Dendritic cell treated with granulocyte-macrophage colony-stimulating factor and Interleukin-4, amounts not matched to agents 40 ng/mL and 50 ng/mL, for 4 days (primary cell): ENCODE measurements around the gene PRR7.

Source experiments
- H3K27ac Mint-ChIP-seq: one replicate; pipeline ENCODE4 v1.8.0; 2022; ENCODE audit warnings: mild to moderate bottlenecking, mixed read lengths
- H3K27me3 Mint-ChIP-seq: one replicate; pipeline ENCODE4 v1.8.0; 2022; ENCODE audit warnings: mild to moderate bottlenecking, mixed read lengths
- H3K36me3 Mint-ChIP-seq: one replicate; pipeline ENCODE4 v1.8.0; 2022; ENCODE audit warnings: low read depth, mixed read lengths
- H3K4me1 Mint-ChIP-seq: one replicate; pipeline ENCODE4 v1.8.0; 2022; ENCODE audit warnings: low read depth, mixed read lengths
- H3K4me3 Mint-ChIP-seq: one replicate; pipeline ENCODE4 v1.8.0; 2022; ENCODE audit warnings: mild to moderate bottlenecking, moderate library complexity, mixed read lengths
- H3K9me3 Mint-ChIP-seq: one replicate; pipeline ENCODE4 v1.8.0; 2022; ENCODE audit warnings: mixed read lengths
- intact Hi-C: fragments of 100-400 bp; cut with micrococcal nuclease; formaldehyde crosslinking; loops from one replicate; pipeline ENCODE4 v1.15.0; 2022

Gene PRR7

GRCh38 chr5:177456976-177457851 is 10.6 kb downstream of the PRR7 start:
- no peak overlapping the region for H3K4me3 Mint-ChIP-seq

GRCh38 chr5:177457852-177458681 is 11.5 kb downstream of the PRR7 start:
- intact Hi-C loops = loop anchor here (5.0 kb wide), 2 partner anchors 39 to 151 kb away; partner anchors contain the start of gene PDLIM7
- Mint-ChIP-seq H3K4me1 (peaks cover 41% of the 10 kb centered on the region), H3K9me3 (no peaks in the 10 kb centered on the region), H3K36me3 (no peaks in the 10 kb centered on the region), H3K4me3 (no peak overlapping the region), H3K27me3 (peaks cover 50% of the 10 kb centered on the region), H3K27ac (no peak overlapping the region)

More at GRCh38 chr5:177456976-177457851, 10.6 kb downstream of the PRR7 start:
- Mint-ChIP-seq H3K4me1 (peaks cover 34% of the 10 kb centered on the region), H3K27ac (no peak overlapping the region), H3K27me3 (peaks cover 53% of the 10 kb centered on the region), H3K9me3 (no peaks in the 10 kb centered on the region), H3K36me3 (no peaks in the 10 kb centered on the region)
- intact Hi-C loops = loop anchor here (5.0 kb wide), 2 partner anchors 40 to 150 kb away; partner anchors contain the start of gene PDLIM7

GRCh38 chr5:177458912-177459350 is 12.3 kb downstream of the PRR7 start:
- Mint-ChIP-seq H3K27me3 (peaks cover 44% of the 10 kb centered on the region), H3K4me3 (no peak overlapping the region), H3K36me3 (no peaks in the 10 kb centered on the region), H3K4me1 (peaks cover 38% of the 10 kb centered on the region), H3K9me3 (no peaks in the 10 kb centered on the region), H3K27ac (no peak overlapping the region)
- intact Hi-C loops = loop anchor here (5.0 kb wide), 2 partner anchors 38 to 152 kb away; partner anchors contain the start of gene PDLIM7

GRCh38 chr5:177459357-177459756 is 12.7 kb downstream of the PRR7 start:
- Mint-ChIP-seq H3K36me3 (no peaks in the 10 kb centered on the region), H3K9me3 (no peaks in the 10 kb centered on the region)

GRCh38 chr5:177459819-177460628 is 13.4 kb downstream of the PRR7 start:
- Mint-ChIP-seq H3K4me1 (peaks cover 33% of the 10 kb centered on the region), H3K9me3 (no peaks in the 10 kb centered on the region), H3K27me3 (peaks cover 39% of the 10 kb centered on the region), H3K4me3 (no peak overlapping the region), H3K27ac (no peak overlapping the region), H3K36me3 (no peaks in the 10 kb centered on the region)
- intact Hi-C loops = loop anchor here (5.0 kb wide), 2 partner anchors 37 to 153 kb away; partner anchors contain the start of gene PDLIM7

More at GRCh38 chr5:177459357-177459756, 12.7 kb downstream of the PRR7 start:
- no peak overlapping the region for H3K27ac Mint-ChIP-seq
- no peak overlapping the region for H3K4me3 Mint-ChIP-seq
- H3K4me1 Mint-ChIP-seq = peaks cover 33% of the 10 kb centered on the region
- peaks cover 41% of the 10 kb centered on the region for H3K27me3 Mint-ChIP-seq
- intact Hi-C loops = loop anchor here (5.0 kb wide), 2 partner anchors 38 to 152 kb away; partner anchors contain the start of gene PDLIM7

DNA sequence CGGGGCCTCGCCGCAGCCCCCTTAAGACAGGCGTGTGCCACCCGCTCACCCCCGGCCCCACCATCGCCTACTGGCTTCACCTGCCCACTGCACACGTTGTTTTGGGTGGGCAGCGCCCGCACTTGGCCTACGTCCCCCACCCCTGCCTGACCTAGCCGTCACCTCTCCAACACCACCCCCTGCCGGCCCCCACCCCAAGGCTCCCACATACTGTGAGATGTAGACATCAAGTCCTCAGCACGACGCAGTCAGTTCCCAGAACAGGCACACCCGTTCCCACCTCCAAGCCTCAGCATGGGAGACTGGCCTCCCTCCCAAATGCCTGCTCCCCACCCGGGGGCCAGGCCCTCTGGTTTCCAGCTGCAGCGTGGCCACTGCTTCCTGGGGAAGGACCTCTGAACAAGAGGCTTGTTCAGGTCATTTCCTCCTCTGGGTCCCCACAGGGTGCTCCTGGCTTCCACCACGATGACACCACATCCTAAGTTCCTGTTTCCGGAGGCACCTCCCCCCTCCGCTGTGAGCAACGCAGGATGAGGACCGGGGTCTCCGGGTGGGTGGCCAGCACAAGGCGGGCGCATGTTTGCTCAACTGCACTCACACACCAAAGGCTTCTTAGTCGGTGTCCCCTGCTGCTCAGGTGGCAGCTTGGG is 15.5 kb downstream of the PRR7 start:
- Mint-ChIP-seq H3K4me3 (peak overlapping the region; percentile 30), H3K27ac (peak overlapping the region; percentile 5), H3K36me3 (no peaks in the 10 kb centered on the region), H3K27me3 (peaks cover 48% of the 10 kb centered on the region), H3K9me3 (no peaks in the 10 kb centered on the region), H3K4me1 (peaks cover 23% of the 10 kb centered on the region)
- intact Hi-C loops = no loop called here

DNA sequence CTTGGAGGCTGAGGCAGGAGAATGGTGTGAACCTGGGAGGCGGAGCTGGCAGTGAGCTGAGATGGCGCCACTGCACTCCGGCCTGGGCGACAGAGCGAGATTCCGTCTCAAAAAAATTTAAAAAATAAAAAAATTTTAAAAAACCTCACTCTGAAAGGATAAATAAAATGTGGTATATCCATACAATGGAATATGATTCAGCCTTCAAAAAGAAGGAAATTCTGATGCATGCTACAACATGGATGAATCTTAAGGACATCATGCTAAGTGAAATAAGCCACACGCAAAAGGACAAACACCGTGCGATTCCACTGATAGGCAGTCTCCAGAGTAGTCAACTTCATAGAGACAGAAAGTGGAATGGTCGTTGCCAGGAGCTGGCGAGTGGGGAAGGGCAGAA is 18.4 kb downstream of the PRR7 start:
- Mint-ChIP-seq H3K27ac (no peak overlapping the region), H3K9me3 (no peaks in the 10 kb centered on the region), H3K4me1 (peaks cover 23% of the 10 kb centered on the region), H3K27me3 (peaks cover 63% of the 10 kb centered on the region), H3K4me3 (no peak overlapping the region), H3K36me3 (no peaks in the 10 kb centered on the region)
- intact Hi-C loops = no loop called here

GRCh38 chr5:177466861-177467260 is 20.2 kb downstream of the PRR7 start:
- H3K36me3 Mint-ChIP-seq = no peaks in the 10 kb centered on the region
- intact Hi-C loops = no loop called here

DNA sequence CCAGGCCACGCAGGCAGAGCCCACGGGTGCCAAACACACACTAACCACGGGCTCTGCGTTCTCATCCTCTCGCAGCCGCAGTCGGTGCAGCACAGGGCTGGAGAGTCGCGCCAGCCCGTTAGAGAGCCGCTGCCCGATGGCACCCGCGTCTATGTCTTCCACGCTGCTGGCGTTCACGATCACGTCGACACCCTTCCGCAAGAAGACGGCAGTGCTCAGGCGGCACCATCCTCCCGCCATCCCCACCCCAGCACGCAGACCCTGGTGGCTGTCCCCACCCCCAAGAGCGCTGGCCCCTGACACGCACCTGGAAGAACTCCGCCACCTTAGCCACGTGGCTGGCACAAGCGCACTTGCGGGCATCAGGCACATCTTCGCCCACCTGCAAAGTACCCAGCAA is 20.8 kb downstream of the PRR7 start:
- Mint-ChIP-seq H3K4me1 (peaks cover 25% of the 10 kb centered on the region), H3K27ac (no peak overlapping the region), H3K36me3 (no peaks in the 10 kb centered on the region), H3K27me3 (peaks cover 79% of the 10 kb centered on the region), H3K9me3 (no peaks in the 10 kb centered on the region), H3K4me3 (no peak overlapping the region)
- intact Hi-C loops = no loop called here

More at GRCh38 chr5:177466861-177467260, 20.2 kb downstream of the PRR7 start:
- Mint-ChIP-seq H3K9me3 (no peaks in the 10 kb centered on the region), H3K4me1 (peaks cover 25% of the 10 kb centered on the region), H3K4me3 (no peak overlapping the region), H3K27me3 (peaks cover 75% of the 10 kb centered on the region), H3K27ac (no peak overlapping the region)

GRCh38 chr5:177468329-177468684 is 21.7 kb downstream of the PRR7 start:
- peaks cover 75% of the 10 kb centered on the region for H3K27me3 Mint-ChIP-seq
- H3K9me3 Mint-ChIP-seq = no peaks in the 10 kb centered on the region
- peaks cover 18% of the 10 kb centered on the region for H3K4me1 Mint-ChIP-seq
- H3K27ac Mint-ChIP-seq = no peak overlapping the region
- intact Hi-C loops = no loop called here
- no peaks in the 10 kb centered on the region for H3K36me3 Mint-ChIP-seq
- H3K4me3 Mint-ChIP-seq = no peak overlapping the region

DNA sequence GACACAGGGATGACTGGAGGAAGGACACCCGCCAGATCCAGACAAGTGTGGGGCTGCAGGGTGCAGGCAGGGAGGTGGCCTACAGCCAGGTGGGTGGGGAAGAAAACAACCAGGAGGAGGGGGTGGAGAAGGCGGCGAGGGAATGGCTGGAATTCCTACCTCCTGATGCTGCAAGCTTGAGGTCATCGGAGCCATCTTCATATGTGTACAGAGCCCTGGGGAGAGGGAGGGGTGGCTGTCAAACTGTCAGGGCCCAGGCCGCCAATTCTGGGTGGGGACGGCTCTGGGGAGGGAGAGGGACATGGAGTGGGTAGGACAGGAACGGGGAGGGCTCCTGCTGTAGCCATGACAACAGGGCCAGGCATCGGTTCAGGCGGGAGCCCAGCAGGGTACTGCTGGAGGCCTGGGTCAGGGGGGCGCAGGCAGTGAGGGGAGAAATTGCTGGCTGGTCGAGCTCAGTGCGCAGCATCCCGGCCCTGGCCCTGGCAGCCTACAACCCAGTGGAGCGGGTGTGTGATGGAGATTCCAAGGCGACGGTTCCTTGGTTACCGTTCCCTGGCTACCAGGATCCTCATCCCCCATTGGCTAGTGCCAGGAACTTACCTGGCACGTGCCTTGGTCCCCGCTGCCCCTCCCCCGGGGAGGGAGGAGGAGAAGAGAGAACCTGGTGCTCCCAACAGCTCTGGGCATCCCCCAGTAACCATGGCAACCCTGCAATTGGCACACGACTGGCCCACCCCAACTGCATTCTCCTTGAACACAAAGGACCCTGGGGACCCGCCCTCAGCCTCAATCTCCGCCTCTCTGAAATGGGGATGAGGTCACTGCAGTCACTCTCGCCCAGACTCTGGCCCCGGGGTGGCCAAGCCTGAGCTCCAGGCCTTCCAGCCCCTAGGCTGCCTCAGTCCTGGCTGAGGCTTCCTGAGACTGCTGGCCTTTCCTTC is 22.3 kb downstream of the PRR7 start:
- H3K4me1 Mint-ChIP-seq = peaks cover 22% of the 10 kb centered on the region
- peaks cover 78% of the 10 kb centered on the region for H3K27me3 Mint-ChIP-seq
- intact Hi-C loops = no loop called here
- H3K9me3 Mint-ChIP-seq = no peaks in the 10 kb centered on the region
- no peaks in the 10 kb centered on the region for H3K36me3 Mint-ChIP-seq
- no peak overlapping the region for H3K27ac Mint-ChIP-seq
- H3K4me3 Mint-ChIP-seq = no peak overlapping the region
